LNCAP (cell line): Measurements from ENCODE around the gene PTGIS.

ENCODE experiments used
- TF ChIP-seq, protein P1 (sequence below): fragments of 450-650 bp; IDR thresholded peaks from 2 replicates; pipeline ENCODE4 v1.5.1; 2017; ENCODE audit warnings: mild to moderate bottlenecking

PTGIS gene

DNA sequence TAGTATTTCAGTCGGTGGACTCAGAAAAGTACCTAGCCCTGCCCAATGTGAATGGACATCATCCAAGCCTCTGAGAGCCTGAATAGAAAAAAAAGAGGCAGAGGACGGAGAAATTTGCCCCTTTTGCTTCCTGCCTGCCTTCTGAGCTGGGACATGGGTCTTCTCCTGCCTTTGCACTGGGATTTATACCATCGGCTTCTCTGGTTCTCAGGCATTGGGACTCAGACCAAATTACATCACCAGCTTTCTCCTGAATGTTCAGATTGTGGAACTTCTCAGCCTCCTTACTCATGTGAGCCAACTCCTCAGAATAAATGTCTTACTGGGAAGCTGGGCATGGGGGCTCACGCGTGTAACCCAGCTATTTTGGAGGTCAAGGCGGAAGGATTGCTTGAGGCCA lies 105.3 kb downstream of the PTGIS start:
- TF ChIP-seq, protein P1, sequence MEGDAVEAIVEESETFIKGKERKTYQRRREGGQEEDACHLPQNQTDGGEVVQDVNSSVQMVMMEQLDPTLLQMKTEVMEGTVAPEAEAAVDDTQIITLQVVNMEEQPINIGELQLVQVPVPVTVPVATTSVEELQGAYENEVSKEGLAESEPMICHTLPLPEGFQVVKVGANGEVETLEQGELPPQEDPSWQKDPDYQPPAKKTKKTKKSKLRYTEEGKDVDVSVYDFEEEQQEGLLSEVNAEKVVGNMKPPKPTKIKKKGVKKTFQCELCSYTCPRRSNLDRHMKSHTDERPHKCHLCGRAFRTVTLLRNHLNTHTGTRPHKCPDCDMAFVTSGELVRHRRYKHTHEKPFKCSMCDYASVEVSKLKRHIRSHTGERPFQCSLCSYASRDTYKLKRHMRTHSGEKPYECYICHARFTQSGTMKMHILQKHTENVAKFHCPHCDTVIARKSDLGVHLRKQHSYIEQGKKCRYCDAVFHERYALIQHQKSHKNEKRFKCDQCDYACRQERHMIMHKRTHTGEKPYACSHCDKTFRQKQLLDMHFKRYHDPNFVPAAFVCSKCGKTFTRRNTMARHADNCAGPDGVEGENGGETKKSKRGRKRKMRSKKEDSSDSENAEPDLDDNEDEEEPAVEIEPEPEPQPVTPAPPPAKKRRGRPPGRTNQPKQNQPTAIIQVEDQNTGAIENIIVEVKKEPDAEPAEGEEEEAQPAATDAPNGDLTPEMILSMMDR, result no peak

GRCh38 chr20:49461894-49462620 lies 105.9 kb downstream of the PTGIS start:
- TF ChIP-seq, protein P1, result no peak

GRCh38 chr20:49460916-49461315 lies 107.0 kb downstream of the PTGIS start:
- TF ChIP-seq, protein P1, result no peak

DNA sequence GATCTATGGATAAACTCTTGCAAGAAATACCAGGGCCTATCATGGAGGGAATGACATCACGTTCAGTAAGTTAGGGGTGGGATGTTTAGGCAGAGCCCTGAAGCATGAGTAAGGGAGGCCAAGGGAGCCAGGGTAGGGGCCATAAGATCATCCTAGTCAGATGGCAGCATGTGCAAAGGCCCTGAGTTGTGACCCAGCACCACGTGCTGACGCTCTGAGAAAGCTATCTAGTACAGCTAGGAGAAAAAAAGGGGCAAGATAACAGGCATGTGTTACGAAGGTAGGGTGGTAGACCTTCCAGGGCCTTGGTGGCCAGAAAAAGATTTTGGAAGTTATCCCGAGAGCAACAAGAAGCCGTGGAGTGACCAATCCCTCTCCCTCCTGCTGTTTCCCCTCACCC lies 107.8 kb downstream of the PTGIS start:
- TF ChIP-seq, protein P1, result no peak

- TF ChIP-seq, protein P1, result no peak
Observed at GRCh38 chr20:49459684-49460083, 108.3 kb downstream of the PTGIS start.

DNA sequence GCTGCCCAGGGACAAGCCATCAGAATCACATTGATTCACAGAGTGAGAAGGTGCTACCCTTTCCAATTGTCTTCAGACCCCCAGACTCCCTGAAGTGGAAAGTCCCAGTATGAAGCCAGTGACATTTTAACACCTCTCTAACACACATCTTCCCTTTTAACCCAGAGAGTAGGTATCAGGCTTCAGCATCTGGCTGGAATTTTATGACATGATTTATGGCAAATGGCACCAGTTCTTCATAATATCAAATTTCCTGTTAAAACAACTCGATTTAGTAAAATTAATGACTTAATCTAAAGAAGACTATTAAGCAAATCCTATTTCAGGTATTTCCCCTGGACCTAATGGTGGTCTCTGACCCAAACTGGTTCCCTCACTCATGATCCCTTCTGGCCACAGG lies 110.5 kb downstream of the PTGIS start:
- TF ChIP-seq, protein P1, result no peak

DNA sequence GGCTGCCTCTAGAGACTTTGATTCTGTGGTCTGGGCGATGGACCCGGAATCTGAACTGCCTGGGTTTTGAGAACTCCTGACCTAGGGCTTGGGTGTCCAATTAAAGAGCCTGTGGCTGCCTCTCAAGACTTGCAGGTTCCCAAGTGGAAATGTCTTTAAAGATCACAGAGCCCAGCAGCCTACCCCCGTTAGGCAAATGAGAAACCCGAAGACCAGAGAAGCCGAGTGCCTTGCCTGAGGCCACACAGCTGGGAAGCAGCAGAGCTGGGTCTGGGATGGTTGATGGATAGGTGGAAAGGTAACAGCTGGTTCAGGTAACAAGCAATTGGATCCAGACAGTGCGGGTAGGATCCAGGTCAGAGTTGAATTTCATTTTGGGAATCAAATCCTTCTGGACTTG lies 111.3 kb downstream of the PTGIS start:
- TF ChIP-seq, protein P1, result no peak

DNA sequence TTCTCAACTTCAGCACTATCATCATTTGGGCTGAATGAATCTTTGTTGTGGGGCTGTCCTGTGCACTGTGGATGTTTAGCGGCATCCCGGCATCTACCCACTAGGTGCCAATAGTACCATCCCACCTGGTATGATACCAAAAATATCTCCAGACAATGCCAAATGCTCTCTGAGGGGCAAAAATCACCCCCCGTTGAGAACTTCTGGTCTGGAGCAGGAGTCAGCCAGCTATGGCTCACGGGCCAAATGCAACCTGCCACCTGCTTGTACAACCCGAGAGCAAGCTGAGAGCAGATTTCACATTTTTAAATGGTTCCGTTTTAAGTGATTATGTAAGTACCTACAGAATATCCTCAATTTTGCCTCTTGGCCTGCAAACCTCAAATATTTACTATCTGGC lies 112.2 kb downstream of the PTGIS start:
- TF ChIP-seq, protein P1, result no peak
